ENCODE results near the gene C2CD4D.

GRCh38 chr1:151849126-151849525, 9.5 kb upstream of the C2CD4D start:
- TF ChIP-seq CTCF (IDR thresholded peaks at IDR 0.05; ENCODE audit: low read length) (no peak), EZH2phosphoT487 (IDR thresholded peaks at IDR 0.05; ENCODE audit: low read length) (no peak)

Measured in MM.1S (cell line).